Liver (tissue), 9 donors: ENCODE data around the gene RASL10B. TPM values are rescaled to one million over a fixed set of nuclear protein-coding genes. Genes with fewer than 3 reads are reported as not detected.

ENCODE experiments used
- DNase-seq: peaks from one replicate; pipeline ENCODE4 v3.0.0-alpha.2; 2017; ENCODE audit warnings: low spot score
- H3K27ac ChIP-seq, 2 donors: one replicate each; pipeline ENCODE4 v1.7.0; 2013; ENCODE audit warnings: inconsistent platforms in 2 of 2, low read length in 2 of 2, control low read depth in 1 of 2, low read depth in 1 of 2, mild to moderate bottlenecking in 1 of 2
- H3K27me3 ChIP-seq, 4 donors: one replicate each; pipeline versions ENCODE4 v1.6.1 to v1.7.0; 2013; ENCODE audit warnings: low read length in 3 of 4, inconsistent platforms in 1 of 4, mild to moderate bottlenecking in 1 of 4, moderate library complexity in 1 of 4; ENCODE audit not compliant: control insufficient read depth in 4 of 4, insufficient read depth in 4 of 4
- H3K36me3 ChIP-seq, 4 donors: one replicate each; pipeline versions ENCODE4 v1.6.1 to v1.7.0; 2013; ENCODE audit warnings: low read length in 3 of 4, mild to moderate bottlenecking in 3 of 4, low read depth in 1 of 4, moderate library complexity in 1 of 4; ENCODE audit not compliant: control insufficient read depth in 4 of 4, insufficient read depth in 3 of 4
- H3K4me1 ChIP-seq, 4 donors: one replicate each; pipeline versions ENCODE4 v1.6.1 to v1.7.0; 2013; ENCODE audit warnings: low read length in 3 of 4, mild to moderate bottlenecking in 3 of 4, moderate library complexity in 1 of 4; ENCODE audit not compliant: control insufficient read depth in 4 of 4, insufficient read depth in 4 of 4
- H3K4me3 ChIP-seq, 3 donors: one replicate each; pipeline versions ENCODE4 v1.6.1 to v1.7.0; 2013; ENCODE audit warnings: low read length in 3 of 3, control low read depth in 1 of 3, low read depth in 1 of 3, mild to moderate bottlenecking in 1 of 3
- H3K9ac ChIP-seq, 2 donors: one replicate each; pipeline ENCODE4 v1.7.0; 2013; ENCODE audit warnings: low read length in 2 of 2, mild to moderate bottlenecking in 2 of 2, moderate library complexity in 2 of 2, control low read depth in 1 of 2, low read depth in 1 of 2
- H3K9me3 ChIP-seq, 4 donors: one replicate each; pipeline versions ENCODE4 v1.6.1 to v1.7.0; 2013; ENCODE audit warnings: low read length in 3 of 4; ENCODE audit not compliant: control insufficient read depth in 4 of 4
- EGR1 ChIP-seq, 2 donors: IDR thresholded peaks; 2 replicates each; pipeline ENCODE4 v1.6.1; 2016 to 2018; ENCODE audit warnings: antibody characterized with exemption in 2 of 2, low read depth in 2 of 2
- FOXA1 ChIP-seq: IDR thresholded peaks from 2 replicates; pipeline ENCODE4 v1.6.1; 2016; ENCODE audit warnings: antibody characterized with exemption
- FOXA2 ChIP-seq: IDR thresholded peaks from 2 replicates; pipeline ENCODE4 v1.6.1; 2016; ENCODE audit warnings: antibody characterized with exemption
- GABPA ChIP-seq, 2 donors: IDR thresholded peaks in 1 of 2; conservative IDR thresholded peaks in 1 of 2; 2 replicates each; pipeline ENCODE4 v1.6.1; 2016; ENCODE audit warnings: antibody characterized with exemption in 2 of 2, mild to moderate bottlenecking in 1 of 2, moderate library complexity in 1 of 2
- HNF4A ChIP-seq, 2 donors: conservative IDR thresholded peaks; 2 replicates each; pipeline ENCODE4 v1.6.1; 2016; ENCODE audit warnings: antibody characterized with exemption in 2 of 2, mild to moderate bottlenecking in 2 of 2
- HNF4G ChIP-seq: IDR thresholded peaks from 2 replicates; pipeline ENCODE4 v1.6.1; 2016; ENCODE audit warnings: antibody characterized with exemption
- JUND ChIP-seq, 2 donors: IDR thresholded peaks; 2 replicates each; pipeline ENCODE4 v1.6.1; 2016; ENCODE audit warnings: antibody characterized with exemption in 2 of 2
- NR2F2 ChIP-seq: IDR thresholded peaks from 2 replicates; pipeline ENCODE4 v1.6.1; 2016; ENCODE audit warnings: antibody characterized with exemption
- RAD21 ChIP-seq, 2 donors: IDR thresholded peaks; 2 replicates each; pipeline ENCODE4 v1.6.1; 2016; ENCODE audit warnings: antibody characterized with exemption in 2 of 2, mild to moderate bottlenecking in 2 of 2
- RXRA ChIP-seq, 2 donors: IDR thresholded peaks; 2 replicates each; pipeline ENCODE4 v1.6.1; 2017 to 2018; ENCODE audit warnings: antibody characterized with exemption in 2 of 2, mild to moderate bottlenecking in 1 of 2
- SP1 ChIP-seq: IDR thresholded peaks from 2 replicates; pipeline ENCODE4 v1.6.1; 2018; ENCODE audit warnings: antibody characterized with exemption, mild to moderate bottlenecking
- TAF1 ChIP-seq: conservative IDR thresholded peaks from 2 replicates; pipeline ENCODE4 v1.6.1; 2016; ENCODE audit warnings: antibody characterized with exemption, mild to moderate bottlenecking
- YY1 ChIP-seq: IDR thresholded peaks from 2 replicates; pipeline ENCODE4 v1.6.1; 2016; ENCODE audit warnings: antibody characterized with exemption, mild to moderate bottlenecking
- WGBS: extraction: QIAGEN DNeasy Blood & Tissue Kit; methylation state at CpG from one replicate; pipeline ENCODE4 v1.1.7; 2013; 5-methylcytosine and 5-hydroxymethylcytosine counted together
- polyA plus RNA-seq, 2 donors: library from polyadenylated mRNA; stranded (reverse) in 1 of 2; unstranded in 1 of 2; fragments of 200-250 nt in 1 of 2; fragments of >200 nt in 1 of 2; fragmentation: Nextera tagmentation in 1 of 2; extraction: Ambion mirVana in 1 of 2; gene quantifications; one replicate each; pipeline versions ENCODE4 v1.2.1 to v1.2.3, GENCODE V29; 2013 to 2015
- total RNA-seq, 2 donors: library from RNA; depleted of rRNA; stranded (reverse); fragments of >200 nt; gene quantifications; one replicate each; pipeline ENCODE4 v1.2.3, GENCODE V29; 2014
- TF ChIP-seq, protein P1 (sequence below): IDR thresholded peaks from 2 replicates; pipeline ENCODE4 v1.6.1; 2016; ENCODE audit warnings: antibody characterized with exemption
- TF ChIP-seq, protein P2 (sequence below): fragments of 150-350 bp; IDR thresholded peaks from 2 replicates; pipeline ENCODE4 v1.5.1; 2017; ENCODE audit warnings: improper control_type of control experiment, low read depth, low read length; ENCODE audit not compliant: missing input control
- TF ChIP-seq, protein P3 (sequence below): IDR thresholded peaks from 2 replicates; pipeline ENCODE4 v1.6.1; 2016; ENCODE audit warnings: antibody characterized with exemption
- TF ChIP-seq, protein P4 (sequence below): IDR thresholded peaks from 2 replicates; pipeline ENCODE4 v1.6.1; 2016; ENCODE audit warnings: antibody characterized with exemption
- TF ChIP-seq, protein P5 (sequence below): IDR thresholded peaks from 2 replicates; pipeline ENCODE4 v1.6.1; 2016; ENCODE audit warnings: antibody characterized with exemption, mild to moderate bottlenecking
- donor health status: healthy.
- donor health status: healthy.
- donor health status: healthy.
- donor health status: healthy.
- donor health status: healthy.

Gene RASL10B
- total and polyA plus RNA-seq, 4 donors = 0.42 to 3.8 (median 2.2) TPM

DNA sequence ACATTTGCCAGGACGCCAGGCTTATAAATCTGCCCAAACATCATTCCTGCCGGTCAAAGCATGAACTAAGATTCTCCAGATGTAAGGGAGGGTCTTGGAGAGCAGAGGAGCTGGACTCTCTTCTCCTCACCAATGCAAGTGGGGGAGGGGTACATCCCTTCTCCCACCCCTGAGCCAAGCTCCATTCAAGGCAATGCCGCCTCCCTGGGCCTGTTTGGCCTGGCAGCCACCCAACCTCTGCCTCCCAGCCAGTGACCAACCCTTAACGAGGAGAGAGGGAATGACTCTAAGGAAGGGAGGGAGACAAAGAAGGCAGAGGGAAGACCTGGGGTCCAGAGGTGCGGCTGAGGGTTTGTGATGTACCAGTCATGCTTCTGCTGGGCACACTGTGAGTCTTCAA lies 43.1 kb downstream of the RASL10B start:
- Histone ChIP-seq H3K9me3 (no peaks in the 10 kb centered on the region), H3K4me3 (no peak overlapping the region), H3K9ac (no peak overlapping the region), H3K4me1 (peaks cover 0 to 3% (median 1%) of the 10 kb centered on the region in 4 donors), H3K27ac (no peak overlapping the region), H3K36me3 (no peaks in the 10 kb centered on the region), H3K27me3 (no peaks in the 10 kb centered on the region)
- TF ChIP-seq, protein P1, sequence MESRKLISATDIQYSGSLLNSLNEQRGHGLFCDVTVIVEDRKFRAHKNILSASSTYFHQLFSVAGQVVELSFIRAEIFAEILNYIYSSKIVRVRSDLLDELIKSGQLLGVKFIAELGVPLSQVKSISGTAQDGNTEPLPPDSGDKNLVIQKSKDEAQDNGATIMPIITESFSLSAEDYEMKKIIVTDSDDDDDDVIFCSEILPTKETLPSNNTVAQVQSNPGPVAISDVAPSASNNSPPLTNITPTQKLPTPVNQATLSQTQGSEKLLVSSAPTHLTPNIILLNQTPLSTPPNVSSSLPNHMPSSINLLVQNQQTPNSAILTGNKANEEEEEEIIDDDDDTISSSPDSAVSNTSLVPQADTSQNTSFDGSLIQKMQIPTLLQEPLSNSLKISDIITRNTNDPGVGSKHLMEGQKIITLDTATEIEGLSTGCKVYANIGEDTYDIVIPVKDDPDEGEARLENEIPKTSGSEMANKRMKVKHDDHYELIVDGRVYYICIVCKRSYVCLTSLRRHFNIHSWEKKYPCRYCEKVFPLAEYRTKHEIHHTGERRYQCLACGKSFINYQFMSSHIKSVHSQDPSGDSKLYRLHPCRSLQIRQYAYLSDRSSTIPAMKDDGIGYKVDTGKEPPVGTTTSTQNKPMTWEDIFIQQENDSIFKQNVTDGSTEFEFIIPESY = no peak
- TF ChIP-seq HNF4A (conservative IDR thresholded peaks at IDR 0.05) (no peak), FOXA1 (no peak), RXRA (IDR thresholded peaks at IDR 0.05) (no peak), SP1 (no peak), EGR1 (IDR thresholded peaks at IDR 0.05; ENCODE audit: low read depth in 2 of 2) (no peak), YY1 (no peak), RAD21 (IDR thresholded peaks at IDR 0.05) (no peak), TAF1 (no peak), FOXA2 (no peak), JUND (IDR thresholded peaks at IDR 0.05) (no peak), NR2F2 (no peak), GABPA (IDR thresholded peaks at IDR 0.05 in 1 of 2, conservative IDR thresholded peaks at IDR 0.05 in 1 of 2) (no peak), HNF4G (no peak)
- TF ChIP-seq, protein P2, sequence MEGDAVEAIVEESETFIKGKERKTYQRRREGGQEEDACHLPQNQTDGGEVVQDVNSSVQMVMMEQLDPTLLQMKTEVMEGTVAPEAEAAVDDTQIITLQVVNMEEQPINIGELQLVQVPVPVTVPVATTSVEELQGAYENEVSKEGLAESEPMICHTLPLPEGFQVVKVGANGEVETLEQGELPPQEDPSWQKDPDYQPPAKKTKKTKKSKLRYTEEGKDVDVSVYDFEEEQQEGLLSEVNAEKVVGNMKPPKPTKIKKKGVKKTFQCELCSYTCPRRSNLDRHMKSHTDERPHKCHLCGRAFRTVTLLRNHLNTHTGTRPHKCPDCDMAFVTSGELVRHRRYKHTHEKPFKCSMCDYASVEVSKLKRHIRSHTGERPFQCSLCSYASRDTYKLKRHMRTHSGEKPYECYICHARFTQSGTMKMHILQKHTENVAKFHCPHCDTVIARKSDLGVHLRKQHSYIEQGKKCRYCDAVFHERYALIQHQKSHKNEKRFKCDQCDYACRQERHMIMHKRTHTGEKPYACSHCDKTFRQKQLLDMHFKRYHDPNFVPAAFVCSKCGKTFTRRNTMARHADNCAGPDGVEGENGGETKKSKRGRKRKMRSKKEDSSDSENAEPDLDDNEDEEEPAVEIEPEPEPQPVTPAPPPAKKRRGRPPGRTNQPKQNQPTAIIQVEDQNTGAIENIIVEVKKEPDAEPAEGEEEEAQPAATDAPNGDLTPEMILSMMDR = no peak
- TF ChIP-seq, protein P3, sequence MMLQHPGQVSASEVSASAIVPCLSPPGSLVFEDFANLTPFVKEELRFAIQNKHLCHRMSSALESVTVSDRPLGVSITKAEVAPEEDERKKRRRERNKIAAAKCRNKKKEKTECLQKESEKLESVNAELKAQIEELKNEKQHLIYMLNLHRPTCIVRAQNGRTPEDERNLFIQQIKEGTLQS = no peak
- TF ChIP-seq, protein P4, sequence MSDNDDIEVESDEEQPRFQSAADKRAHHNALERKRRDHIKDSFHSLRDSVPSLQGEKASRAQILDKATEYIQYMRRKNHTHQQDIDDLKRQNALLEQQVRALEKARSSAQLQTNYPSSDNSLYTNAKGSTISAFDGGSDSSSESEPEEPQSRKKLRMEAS = no peak
- TF ChIP-seq, protein P5, sequence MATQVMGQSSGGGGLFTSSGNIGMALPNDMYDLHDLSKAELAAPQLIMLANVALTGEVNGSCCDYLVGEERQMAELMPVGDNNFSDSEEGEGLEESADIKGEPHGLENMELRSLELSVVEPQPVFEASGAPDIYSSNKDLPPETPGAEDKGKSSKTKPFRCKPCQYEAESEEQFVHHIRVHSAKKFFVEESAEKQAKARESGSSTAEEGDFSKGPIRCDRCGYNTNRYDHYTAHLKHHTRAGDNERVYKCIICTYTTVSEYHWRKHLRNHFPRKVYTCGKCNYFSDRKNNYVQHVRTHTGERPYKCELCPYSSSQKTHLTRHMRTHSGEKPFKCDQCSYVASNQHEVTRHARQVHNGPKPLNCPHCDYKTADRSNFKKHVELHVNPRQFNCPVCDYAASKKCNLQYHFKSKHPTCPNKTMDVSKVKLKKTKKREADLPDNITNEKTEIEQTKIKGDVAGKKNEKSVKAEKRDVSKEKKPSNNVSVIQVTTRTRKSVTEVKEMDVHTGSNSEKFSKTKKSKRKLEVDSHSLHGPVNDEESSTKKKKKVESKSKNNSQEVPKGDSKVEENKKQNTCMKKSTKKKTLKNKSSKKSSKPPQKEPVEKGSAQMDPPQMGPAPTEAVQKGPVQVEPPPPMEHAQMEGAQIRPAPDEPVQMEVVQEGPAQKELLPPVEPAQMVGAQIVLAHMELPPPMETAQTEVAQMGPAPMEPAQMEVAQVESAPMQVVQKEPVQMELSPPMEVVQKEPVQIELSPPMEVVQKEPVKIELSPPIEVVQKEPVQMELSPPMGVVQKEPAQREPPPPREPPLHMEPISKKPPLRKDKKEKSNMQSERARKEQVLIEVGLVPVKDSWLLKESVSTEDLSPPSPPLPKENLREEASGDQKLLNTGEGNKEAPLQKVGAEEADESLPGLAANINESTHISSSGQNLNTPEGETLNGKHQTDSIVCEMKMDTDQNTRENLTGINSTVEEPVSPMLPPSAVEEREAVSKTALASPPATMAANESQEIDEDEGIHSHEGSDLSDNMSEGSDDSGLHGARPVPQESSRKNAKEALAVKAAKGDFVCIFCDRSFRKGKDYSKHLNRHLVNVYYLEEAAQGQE = no peak
- no peak for DNase-seq
- WGBS = 62% methylated on average over 5 of the region's 5 CpGs
